H1 (cell line): ENCODE results near the gene CELF6. TPM values are rescaled to one million over a fixed set of nuclear protein-coding genes. Genes with fewer than 3 reads are reported as not detected.

ENCODE experiments used
- CTCF ChIA-PET: fragments of 300-600 bp; sonication (Branson Sonifier 250); formaldehyde crosslinking; loops from one replicate; lab custom pipeline; 2021; ENCODE audit not compliant: partially characterized antibody; lab: Charles Lee
- POLR2A ChIA-PET: fragments of 300-600 bp; sonication (Branson Sonifier 250); formaldehyde crosslinking; loops from one replicate; lab custom pipeline; 2021; ENCODE audit warnings: inconsistent platforms; ENCODE audit not compliant: partially characterized antibody; lab: Charles Lee
- DNase-seq, 2 experiments: peaks; one replicate each; pipeline versions ENCODE4 v3.0.0 to v3.0.0-alpha.2; 2010 to 2022; ENCODE audit warnings: low spot score in 2 of 2, low read depth in 1 of 2, mixed read lengths in 1 of 2
- FAIRE-seq: peaks from 2 replicates; lab custom pipeline; 2011; peaks lifted over from hg19 to GRCh38; lab: Jason Lieb, UNC
- H2AFZ ChIP-seq: 2 replicates; pipeline ENCODE4 v1.8.1; 2012; ENCODE audit warnings: low read length, inconsistent platforms
- H2AK5ac ChIP-seq: 2 replicates; pipeline ENCODE4 v1.6.1; 2013; ENCODE audit warnings: low read depth, low read length
- H2BK120ac ChIP-seq: replicated peaks from 2 replicates; pipeline ENCODE3; 2013; ENCODE audit warnings: low read depth, low read length, inconsistent platforms
- H2BK12ac ChIP-seq: 2 replicates; pipeline ENCODE4 v1.6.1; 2013; ENCODE audit warnings: low read depth, low read length
- H2BK15ac ChIP-seq: 2 replicates; pipeline ENCODE4 v1.6.1; 2013; ENCODE audit warnings: low read length
- H2BK20ac ChIP-seq: 2 replicates; pipeline ENCODE4 v1.6.1; 2013; ENCODE audit warnings: low read length
- H2BK5ac ChIP-seq: 2 replicates; pipeline ENCODE4 v1.6.1; 2013; ENCODE audit warnings: low read depth, low read length
- H3K14ac ChIP-seq: 2 replicates; pipeline ENCODE4 v1.6.1; 2013; ENCODE audit warnings: inconsistent platforms; ENCODE audit not compliant: insufficient read length
- H3K18ac ChIP-seq: 2 replicates; pipeline ENCODE4 v1.6.1; 2013; ENCODE audit warnings: low read length; ENCODE audit errors: extremely low read depth
- H3K23ac ChIP-seq: 2 replicates; pipeline ENCODE4 v1.6.1; 2013; ENCODE audit warnings: inconsistent platforms; ENCODE audit not compliant: insufficient read length
- H3K23me2 ChIP-seq: 2 replicates; pipeline ENCODE4 v1.6.1; 2013; ENCODE audit warnings: low read depth, low read length
- H3K27ac ChIP-seq: 2 replicates; pipeline ENCODE4 v1.6.1; 2011; ENCODE audit warnings: low read depth, low read length, inconsistent platforms
- H3K27me3 ChIP-seq, 4 experiments: replicated peaks in 1 of 4; 1 replicate in 1 of 4; 2 replicates in 3 of 4; pipeline versions ENCODE4 v1.6.1 to v1.8.1; 2011 to 2013; ENCODE audit warnings: low read length in 3 of 4, mild to moderate bottlenecking in 3 of 4, inconsistent platforms in 2 of 4, mixed read lengths in 2 of 4, moderate library complexity in 1 of 4; ENCODE audit not compliant: control insufficient read depth in 3 of 4, insufficient read depth in 3 of 4; ENCODE audit errors: extremely low read depth in 1 of 4
- H3K36me3 ChIP-seq, 4 experiments: 2 replicates each; pipeline versions ENCODE4 v1.6.1 to v1.8.1; 2011 to 2013; ENCODE audit warnings: mild to moderate bottlenecking in 4 of 4, low read length in 3 of 4, moderate library complexity in 2 of 4, control low read depth in 1 of 4, inconsistent platforms in 1 of 4; ENCODE audit not compliant: insufficient read depth in 4 of 4, control insufficient read depth in 2 of 4
- H3K4ac ChIP-seq: replicated peaks from 2 replicates; pipeline ENCODE3; 2013; ENCODE audit warnings: low read length, low read depth, mixed read lengths, inconsistent platforms; ENCODE audit not compliant: insufficient read length
- H3K4me1 ChIP-seq, 4 experiments: replicated peaks in 1 of 4; 1 replicate in 1 of 4; 2 replicates in 3 of 4; pipeline versions ENCODE4 v1.6.1 to v1.8.1; 2011 to 2013; ENCODE audit warnings: low read length in 3 of 4, inconsistent platforms in 2 of 4, mixed read lengths in 1 of 4; ENCODE audit not compliant: insufficient read depth in 4 of 4, control insufficient read depth in 3 of 4
- H3K4me2 ChIP-seq, 2 experiments: 2 replicates each; pipeline versions ENCODE4 v1.6.1 to v1.8.1; 2011 to 2013; ENCODE audit warnings: low read depth in 2 of 2, low read length in 2 of 2, control low read depth in 1 of 2, inconsistent platforms in 1 of 2, mild to moderate bottlenecking in 1 of 2; ENCODE audit not compliant: insufficient read depth in 1 of 2
- H3K4me3 ChIP-seq, 4 experiments: fragments of 200-600, 300-600 bp in 1 of 4; sonication (generic), shearing (Covaris generic), sonication (Bioruptor Twin) in 1 of 4; 2 replicates each; pipeline versions ENCODE4 v1.5.1 to v1.8.1; 2011 to 2016; ENCODE audit warnings: low read length in 4 of 4, low read depth in 3 of 4, control low read depth in 2 of 4, inconsistent platforms in 2 of 4, mild to moderate bottlenecking in 2 of 4, mixed read lengths in 1 of 4, moderate library complexity in 1 of 4; ENCODE audit not compliant: insufficient read depth in 2 of 4; ENCODE audit errors: extremely low read depth in 1 of 4
- H3K56ac ChIP-seq: replicated peaks from 2 replicates; pipeline ENCODE3; 2013; ENCODE audit warnings: low read depth, mild to moderate bottlenecking, mixed read lengths, low read length, inconsistent platforms; ENCODE audit not compliant: insufficient read length
- H3K79me1 ChIP-seq: 2 replicates; pipeline ENCODE4 v1.6.1; 2013; ENCODE audit warnings: low read depth, low read length, control low read depth
- H3K79me2 ChIP-seq, 2 experiments: 2 replicates each; pipeline versions ENCODE4 v1.6.1 to v1.8.1; 2012 to 2013; ENCODE audit warnings: low read length in 2 of 2, mild to moderate bottlenecking in 2 of 2, inconsistent platforms in 1 of 2; ENCODE audit not compliant: insufficient read depth in 2 of 2, control insufficient read depth in 1 of 2
- H3K9ac ChIP-seq, 4 experiments: replicated peaks in 1 of 4; 1 replicate in 1 of 4; 2 replicates in 3 of 4; pipeline versions ENCODE4 v1.6.1 to v1.8.1; 2011 to 2013; ENCODE audit warnings: low read depth in 3 of 4, low read length in 3 of 4, control low read depth in 2 of 4, mild to moderate bottlenecking in 2 of 4, moderate library complexity in 2 of 4, inconsistent platforms in 1 of 4; ENCODE audit errors: extremely low read depth in 1 of 4
- H3K9me3 ChIP-seq, 2 experiments: 2 replicates each; pipeline versions ENCODE4 v1.6.1 to v1.8.1; 2012 to 2013; ENCODE audit warnings: mild to moderate bottlenecking in 2 of 2, moderate library complexity in 2 of 2, control low read depth in 1 of 2, inconsistent platforms in 1 of 2, low read depth in 1 of 2, low read length in 1 of 2, mixed read lengths in 1 of 2; ENCODE audit not compliant: insufficient read depth in 2 of 2
- H4K20me1 ChIP-seq, 2 experiments: replicated peaks in 1 of 2; 2 replicates each; pipeline versions ENCODE3 to v1.8.1; 2011 to 2013; ENCODE audit warnings: inconsistent platforms in 2 of 2, low read length in 2 of 2, mild to moderate bottlenecking in 1 of 2; ENCODE audit not compliant: insufficient read depth in 2 of 2, control insufficient read depth in 1 of 2
- H4K5ac ChIP-seq: 2 replicates; pipeline ENCODE4 v1.6.1; 2013; ENCODE audit warnings: low read length, low read depth, mixed read lengths, inconsistent platforms; ENCODE audit not compliant: insufficient read length
- H4K8ac ChIP-seq: 2 replicates; pipeline ENCODE4 v1.8.0; 2013; ENCODE audit warnings: mild to moderate bottlenecking, moderate library complexity, low read length, inconsistent platforms; ENCODE audit not compliant: insufficient read depth; ENCODE audit errors: extremely low read depth
- H4K91ac ChIP-seq: replicated peaks from 2 replicates; pipeline ENCODE3; 2013; ENCODE audit warnings: low read length, mixed read lengths, inconsistent platforms; ENCODE audit not compliant: insufficient read length
- JUND ChIP-seq: IDR thresholded peaks from 2 replicates; pipeline ENCODE4 v1.6.1; 2011; ENCODE audit warnings: mild to moderate bottlenecking, improper control_type of control experiment, low read length
- WGBS, 2 experiments: shearing (Covaris generic) in 1 of 2; methylation state at CpG; one replicate each; pipeline versions ENCODE4 v1.1.6 to v1.1.7; 2013 to 2015; ENCODE audit warnings: low lambda C conversion rate in 2 of 2, mixed read lengths in 2 of 2, inconsistent platforms in 1 of 2, low coverage in 1 of 2, missing lambda C conversion rate in 1 of 2; ENCODE audit not compliant: insufficient replicate concordance in 2 of 2, insufficient coverage in 1 of 2, insufficient read length in 1 of 2; ENCODE audit errors: extremely low coverage in 1 of 2, missing lambda C conversion rate in 1 of 2; 5-methylcytosine and 5-hydroxymethylcytosine counted together
- polyA plus RNA-seq, 7 experiments: library from polyadenylated mRNA; depleted of rRNA in 3 of 7; stranded (reverse) in 5 of 7; unstranded in 2 of 7; fragments of >200 nt in 5 of 7; fragments of 200-250 nt in 2 of 7; gene quantifications; 1 replicate in 5 of 7; 2 replicates in 1 of 7; 4 replicates in 1 of 7; pipeline versions ENCODE4 v1.2.1 to v1.2.3, GENCODE V29; 2011 to 2013; ENCODE audit warnings: missing spikeins in 2 of 7, mixed read lengths in 2 of 7
- total RNA-seq: library from RNA; stranded (reverse); fragmentation: NEBNext Ultra II Directional; extraction: Animal tissue kit (Norgen Biotek cat#: 25700); gene quantifications from 2 replicates; pipeline ENCODE4 v1.2.1, GENCODE V29; 2021

Gene CELF6
- total and polyA plus RNA-seq, 2 of the 8 experiments (the other 6 are each of a cell fraction or from before 2014, with no cell fraction given), result 0.09 to 0.19 TPM

GRCh38 chr15:72361176-72361575 lies 41.2 kb upstream of the CELF6 start:
- peaks cover 7% of the 10 kb centered on the region in 2 experiments for H4K20me1 ChIP-seq
- no peak overlapping the region for H2BK12ac ChIP-seq
- H3K36me3 ChIP-seq, result peaks cover 0 to 6% (median 1%) of the 10 kb centered on the region in 4 experiments; a peak in 1 of 8 replicates
- FAIRE-seq, result no peak
- CTCF ChIA-PET, result interaction anchor here (0.7 to 1.2 kb wide), 2 partner anchors 101 to 153 kb away, joined by 3 to 4 read pairs; no protein-coding TSS in a partner anchor
- H3K23me2 ChIP-seq, result no peaks in the 10 kb centered on the region
- H4K91ac ChIP-seq, result no peak overlapping the region
- H2BK20ac ChIP-seq, result no peak overlapping the region
- H3K18ac ChIP-seq, result no peak overlapping the region
- 0 out of 4 replicates have a peak, but pooled peaks cover 0 to 3% of the 10 kb centered on the region in 2 experiments for H3K79me2 ChIP-seq
- no peak overlapping the region for H2BK120ac ChIP-seq
- 90% methylated on average over 1 of the region's 1 CpG; no CpG with 5 or more reads in 1 of the 2 experiments for WGBS, 2 experiments
- H4K8ac ChIP-seq, result no peak overlapping the region
- H3K79me1 ChIP-seq, result peaks cover 2% of the 10 kb centered on the region; the same call in 1 of the 2 replicates
- H3K4me2 ChIP-seq, result no peak overlapping the region
- no peak overlapping the region for H3K56ac ChIP-seq
- H4K5ac ChIP-seq, result no peak overlapping the region
- H2BK15ac ChIP-seq, result no peak overlapping the region
- no peaks in the 10 kb centered on the region for H3K4me1 ChIP-seq
- DNase-seq, result no peak
- H3K27ac ChIP-seq, result no peak overlapping the region
- H3K27me3 ChIP-seq, result no peaks in the 10 kb centered on the region; a peak in 1 of 7 replicates
- H2AFZ ChIP-seq, result no peak overlapping the region
- no peak overlapping the region for H3K14ac ChIP-seq
- H3K9me3 ChIP-seq, result no peaks in the 10 kb centered on the region
- POLR2A ChIA-PET, result no interaction called here
- H2BK5ac ChIP-seq, result no peak overlapping the region
- no peak overlapping the region for H2AK5ac ChIP-seq
- H3K4me3 ChIP-seq, result no peak overlapping the region
- H3K4ac ChIP-seq, result no peak overlapping the region
- no peak overlapping the region for H3K9ac ChIP-seq
- no peak overlapping the region for H3K23ac ChIP-seq
- TF ChIP-seq JUND, result no peak
